Measurements from ENCODE around the gene ERCC6L2. TPM values are rescaled to one million over a fixed set of nuclear protein-coding genes. Genes with fewer than 3 reads are reported as not detected.

ERCC6L2 gene
- total RNA-seq, 1 experiment from 2014 or later, result 43.0 TPM

DNA sequence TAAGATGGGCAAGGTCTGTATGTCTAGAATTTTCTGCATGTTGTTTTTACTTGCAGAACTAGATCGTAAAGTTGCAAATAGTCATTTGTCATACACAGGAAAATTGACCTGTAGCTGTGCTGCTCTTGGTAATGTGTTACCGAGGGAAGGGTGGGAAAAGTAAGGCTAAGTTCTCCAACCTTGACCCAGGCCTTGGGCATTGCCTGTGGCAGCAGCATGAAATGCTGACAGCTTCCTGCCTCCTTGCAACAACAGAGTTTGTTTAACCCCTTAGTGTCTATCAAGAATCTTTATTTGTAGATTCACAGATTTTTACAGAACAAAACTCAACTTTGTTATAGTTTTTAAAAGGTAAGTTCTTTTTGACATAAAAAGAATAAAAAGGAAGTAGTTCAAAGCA is 48.3 kb downstream of the ERCC6L2 start:
- CTCF ChIA-PET, result interaction anchor here (0.6 kb wide), 1 partner anchor 294 kb away, joined by 3 read pairs; no protein-coding TSS in a partner anchor
- POLR2A ChIA-PET, result no interaction called here
- Mint-ChIP-seq H3K27ac (no peak overlapping the region), H3K9me3 (peaks cover 9% of the 10 kb centered on the region), H3K27me3 (ENCODE audit: low read depth) (no peaks in the 10 kb centered on the region), H3K4me3 (no peak overlapping the region), H3K4me1 (peaks cover 21% of the 10 kb centered on the region), H3K36me3 (peaks cover 52% of the 10 kb centered on the region)
- ATAC-seq (no peak), DNase-seq (ENCODE audit: low spot score) (no peak)
- TF ChIP-seq GABPB1 (CRISPR knock-in tag; IDR thresholded peaks at IDR 0.05) (peak; percentile 57; the same call in 1 of the 2 replicates), ATF3 (CRISPR knock-in tag; conservative IDR thresholded peaks at IDR 0.05) (no peak)

GRCh38 chr9:95924987-95925386 is 49.5 kb downstream of the ERCC6L2 start:
- no peaks in the 10 kb centered on the region for H3K27me3 Mint-ChIP-seq (ENCODE audit: low read depth)
- ATAC-seq (no peak), DNase-seq (ENCODE audit: low spot score) (no peak)
- CTCF ChIA-PET, result interaction anchor here (1.6 kb wide), 1 partner anchor 101 kb away, joined by 6 read pairs; no protein-coding TSS in a partner anchor
- peak overlapping the region; percentile 37; the same call in 1 of the 2 replicates for H3K27ac Mint-ChIP-seq
- no peak for TF ChIP-seq FOXK1 (CRISPR knock-in tag; IDR thresholded peaks at IDR 0.05)
- TF ChIP-seq NFE2L1 (CRISPR knock-in tag; IDR thresholded peaks at IDR 0.05), result no peak
- TF ChIP-seq, protein P1, sequence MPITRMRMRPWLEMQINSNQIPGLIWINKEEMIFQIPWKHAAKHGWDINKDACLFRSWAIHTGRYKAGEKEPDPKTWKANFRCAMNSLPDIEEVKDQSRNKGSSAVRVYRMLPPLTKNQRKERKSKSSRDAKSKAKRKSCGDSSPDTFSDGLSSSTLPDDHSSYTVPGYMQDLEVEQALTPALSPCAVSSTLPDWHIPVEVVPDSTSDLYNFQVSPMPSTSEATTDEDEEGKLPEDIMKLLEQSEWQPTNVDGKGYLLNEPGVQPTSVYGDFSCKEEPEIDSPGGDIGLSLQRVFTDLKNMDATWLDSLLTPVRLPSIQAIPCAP (CRISPR knock-in tag; IDR thresholded peaks at IDR 0.05), result no peak
- no peak for TF ChIP-seq AFF4 (CRISPR knock-in tag; IDR thresholded peaks at IDR 0.05; ENCODE audit: borderline replicate concordance)
- TF ChIP-seq, protein P2, sequence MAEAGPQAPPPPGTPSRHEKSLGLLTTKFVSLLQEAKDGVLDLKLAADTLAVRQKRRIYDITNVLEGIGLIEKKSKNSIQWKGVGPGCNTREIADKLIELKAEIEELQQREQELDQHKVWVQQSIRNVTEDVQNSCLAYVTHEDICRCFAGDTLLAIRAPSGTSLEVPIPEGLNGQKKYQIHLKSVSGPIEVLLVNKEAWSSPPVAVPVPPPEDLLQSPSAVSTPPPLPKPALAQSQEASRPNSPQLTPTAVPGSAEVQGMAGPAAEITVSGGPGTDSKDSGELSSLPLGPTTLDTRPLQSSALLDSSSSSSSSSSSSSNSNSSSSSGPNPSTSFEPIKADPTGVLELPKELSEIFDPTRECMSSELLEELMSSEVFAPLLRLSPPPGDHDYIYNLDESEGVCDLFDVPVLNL (CRISPR knock-in tag; IDR thresholded peaks at IDR 0.05; ENCODE audit: borderline replicate concordance, low read depth), result no peak
- TF ChIP-seq SP1 (CRISPR knock-in tag; conservative IDR thresholded peaks at IDR 0.05), result no peak
- TF ChIP-seq, protein P3, sequence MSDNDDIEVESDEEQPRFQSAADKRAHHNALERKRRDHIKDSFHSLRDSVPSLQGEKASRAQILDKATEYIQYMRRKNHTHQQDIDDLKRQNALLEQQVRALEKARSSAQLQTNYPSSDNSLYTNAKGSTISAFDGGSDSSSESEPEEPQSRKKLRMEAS (CRISPR knock-in tag; IDR thresholded peaks at IDR 0.05), result no peak
- no peak for TF ChIP-seq IRF2 (CRISPR knock-in tag; IDR thresholded peaks at IDR 0.05; ENCODE audit: borderline replicate concordance, low read depth)
- no peak for TF ChIP-seq NR2C2 (CRISPR knock-in tag; IDR thresholded peaks at IDR 0.05)
- TF ChIP-seq ATF1 (CRISPR knock-in tag; IDR thresholded peaks at IDR 0.05), result no peak
- TF ChIP-seq ZNF219 (CRISPR knock-in tag; IDR thresholded peaks at IDR 0.05; ENCODE audit: borderline replicate concordance), result no peak
- TF ChIP-seq CREM (CRISPR knock-in tag; IDR thresholded peaks at IDR 0.05), result no peak
- H3K36me3 Mint-ChIP-seq, result peaks cover 50% of the 10 kb centered on the region
- H3K4me3 Mint-ChIP-seq, result no peak overlapping the region
- peaks cover 21% of the 10 kb centered on the region for H3K4me1 Mint-ChIP-seq
- POLR2A ChIA-PET, result no interaction called here
- H3K9me3 Mint-ChIP-seq, result peaks cover 5% of the 10 kb centered on the region

DNA sequence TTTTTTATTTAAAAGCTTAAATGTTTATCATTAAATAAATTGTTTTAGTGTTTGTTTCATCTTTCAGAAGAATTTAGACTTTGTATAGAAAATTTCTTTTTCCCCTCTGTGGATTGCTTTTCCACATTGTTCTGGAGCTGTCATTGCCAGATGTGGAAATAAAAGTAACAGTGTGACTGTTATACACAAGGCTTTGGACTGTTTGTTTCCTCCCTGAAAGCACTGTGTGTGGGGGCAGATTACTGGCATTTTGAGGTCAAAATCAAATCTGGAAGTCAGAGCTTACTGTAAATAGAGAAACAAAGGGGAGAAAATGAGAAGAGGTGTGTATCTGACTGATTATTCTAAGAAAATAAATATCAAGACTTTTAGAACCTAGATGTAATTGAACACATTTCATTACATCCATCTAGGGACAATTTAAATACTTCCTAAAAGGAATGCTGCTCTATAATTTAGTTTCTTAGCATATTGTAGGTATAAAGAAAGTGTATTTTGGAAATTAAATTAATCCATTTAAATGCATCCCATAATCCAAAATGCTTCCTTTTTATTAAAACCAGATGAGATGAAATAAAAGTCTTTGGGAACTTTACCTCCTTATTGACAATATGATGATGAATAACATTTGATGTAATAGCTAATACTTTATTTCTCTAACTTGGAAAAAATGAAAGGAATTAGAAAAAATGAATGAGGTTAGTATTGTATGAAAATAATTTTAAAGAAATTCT is 51.9 kb downstream of the ERCC6L2 start:
- Mint-ChIP-seq H3K36me3 (peaks cover 47% of the 10 kb centered on the region), H3K4me1 (peaks cover 21% of the 10 kb centered on the region), H3K27ac (no peak overlapping the region), H3K4me3 (no peak overlapping the region), H3K9me3 (no peaks in the 10 kb centered on the region), H3K27me3 (ENCODE audit: low read depth) (no peaks in the 10 kb centered on the region)
- ChIA-PET CTCF (no interaction called here), POLR2A (no interaction called here)
- ATAC-seq, result no peak
- no peak for DNase-seq (ENCODE audit: low spot score)
- TF ChIP-seq TEAD4 (CRISPR knock-in tag; IDR thresholded peaks at IDR 0.05) (no peak), ZMAT4 (CRISPR knock-in tag; IDR thresholded peaks at IDR 0.05) (no peak), TEAD1 (CRISPR knock-in tag; IDR thresholded peaks at IDR 0.05) (no peak), CDX4 (CRISPR knock-in tag; IDR thresholded peaks at IDR 0.05; ENCODE audit: borderline replicate concordance) (no peak)
- TF ChIP-seq, protein P4, sequence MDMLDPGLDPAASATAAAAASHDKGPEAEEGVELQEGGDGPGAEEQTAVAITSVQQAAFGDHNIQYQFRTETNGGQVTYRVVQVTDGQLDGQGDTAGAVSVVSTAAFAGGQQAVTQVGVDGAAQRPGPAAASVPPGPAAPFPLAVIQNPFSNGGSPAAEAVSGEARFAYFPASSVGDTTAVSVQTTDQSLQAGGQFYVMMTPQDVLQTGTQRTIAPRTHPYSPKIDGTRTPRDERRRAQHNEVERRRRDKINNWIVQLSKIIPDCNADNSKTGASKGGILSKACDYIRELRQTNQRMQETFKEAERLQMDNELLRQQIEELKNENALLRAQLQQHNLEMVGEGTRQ (CRISPR knock-in tag; IDR thresholded peaks at IDR 0.05), result no peak
- TF ChIP-seq, protein P5, sequence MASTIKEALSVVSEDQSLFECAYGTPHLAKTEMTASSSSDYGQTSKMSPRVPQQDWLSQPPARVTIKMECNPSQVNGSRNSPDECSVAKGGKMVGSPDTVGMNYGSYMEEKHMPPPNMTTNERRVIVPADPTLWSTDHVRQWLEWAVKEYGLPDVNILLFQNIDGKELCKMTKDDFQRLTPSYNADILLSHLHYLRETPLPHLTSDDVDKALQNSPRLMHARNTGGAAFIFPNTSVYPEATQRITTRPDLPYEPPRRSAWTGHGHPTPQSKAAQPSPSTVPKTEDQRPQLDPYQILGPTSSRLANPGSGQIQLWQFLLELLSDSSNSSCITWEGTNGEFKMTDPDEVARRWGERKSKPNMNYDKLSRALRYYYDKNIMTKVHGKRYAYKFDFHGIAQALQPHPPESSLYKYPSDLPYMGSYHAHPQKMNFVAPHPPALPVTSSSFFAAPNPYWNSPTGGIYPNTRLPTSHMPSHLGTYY (CRISPR knock-in tag; IDR thresholded peaks at IDR 0.05), result no peak

Data from WTC11 (cell line).